T47D (cell line): ENCODE measurements around the gene UMPS.
A peak's percentile ranks its signal among the peaks of the same experiment; 100 is the strongest.
"Not testable (repeated sequence)": the region's sequence is repeated elsewhere in the genome, so short reads cannot be mapped to it uniquely, and the experiment has no call there.

ENCODE experiments used
- DNase-seq, 2 experiments: peaks; one replicate each; pipeline versions ENCODE4 v3.0.0 to v3.0.0-alpha.2; 2011 to 2012; ENCODE audit warnings: low read depth in 1 of 2, low spot score in 1 of 2
- JUND ChIP-seq: IDR thresholded peaks from 2 replicates; pipeline ENCODE4 v1.6.1; 2012; ENCODE audit warnings: low read depth
- in situ Hi-C: cut with HindIII; loops from 2 replicates; pipeline ENCODE4 v1.10.0; 2016; ENCODE audit warnings: low sequenced_read_pairs, low pct_unique_long_range_greater_than_20kb

UMPS gene

DNA sequence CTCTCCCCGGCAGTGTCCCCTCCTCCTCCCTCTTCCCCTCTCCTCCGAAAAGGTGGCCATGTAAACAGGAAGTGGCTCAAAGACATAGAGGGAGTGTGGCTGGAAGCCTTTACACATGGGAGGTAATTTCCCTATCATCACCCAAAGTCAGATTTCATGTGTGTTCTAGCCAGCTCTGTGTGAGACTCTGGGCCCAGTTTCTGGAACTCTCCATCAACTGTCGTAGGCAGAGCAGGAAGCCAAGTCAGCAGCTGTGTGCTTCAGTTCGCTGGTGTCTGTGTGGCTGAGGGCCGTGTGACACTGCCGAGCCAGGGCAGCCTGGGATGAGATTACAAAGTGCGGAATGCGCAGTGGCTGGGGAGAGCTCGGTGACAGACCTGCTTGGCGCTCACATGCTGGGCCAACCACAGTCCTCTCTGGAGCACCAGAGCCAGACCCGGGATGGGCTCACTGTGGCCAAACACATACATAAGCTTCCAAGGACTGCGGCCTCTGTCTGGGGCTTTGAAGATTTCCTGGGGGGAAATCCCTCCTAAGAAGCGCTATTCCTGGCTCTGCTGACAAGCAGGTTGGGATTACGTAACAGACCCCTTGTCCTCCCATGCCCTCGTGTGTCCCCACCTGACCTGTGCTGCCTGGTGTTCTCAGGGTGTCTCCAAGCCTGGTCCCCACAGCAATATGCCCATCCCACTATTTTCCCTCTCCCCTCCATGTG is 50.7 kb downstream of the UMPS start:
- in situ Hi-C loops, result no loop called here
- no peak for DNase-seq
- no peak for TF ChIP-seq JUND

DNA sequence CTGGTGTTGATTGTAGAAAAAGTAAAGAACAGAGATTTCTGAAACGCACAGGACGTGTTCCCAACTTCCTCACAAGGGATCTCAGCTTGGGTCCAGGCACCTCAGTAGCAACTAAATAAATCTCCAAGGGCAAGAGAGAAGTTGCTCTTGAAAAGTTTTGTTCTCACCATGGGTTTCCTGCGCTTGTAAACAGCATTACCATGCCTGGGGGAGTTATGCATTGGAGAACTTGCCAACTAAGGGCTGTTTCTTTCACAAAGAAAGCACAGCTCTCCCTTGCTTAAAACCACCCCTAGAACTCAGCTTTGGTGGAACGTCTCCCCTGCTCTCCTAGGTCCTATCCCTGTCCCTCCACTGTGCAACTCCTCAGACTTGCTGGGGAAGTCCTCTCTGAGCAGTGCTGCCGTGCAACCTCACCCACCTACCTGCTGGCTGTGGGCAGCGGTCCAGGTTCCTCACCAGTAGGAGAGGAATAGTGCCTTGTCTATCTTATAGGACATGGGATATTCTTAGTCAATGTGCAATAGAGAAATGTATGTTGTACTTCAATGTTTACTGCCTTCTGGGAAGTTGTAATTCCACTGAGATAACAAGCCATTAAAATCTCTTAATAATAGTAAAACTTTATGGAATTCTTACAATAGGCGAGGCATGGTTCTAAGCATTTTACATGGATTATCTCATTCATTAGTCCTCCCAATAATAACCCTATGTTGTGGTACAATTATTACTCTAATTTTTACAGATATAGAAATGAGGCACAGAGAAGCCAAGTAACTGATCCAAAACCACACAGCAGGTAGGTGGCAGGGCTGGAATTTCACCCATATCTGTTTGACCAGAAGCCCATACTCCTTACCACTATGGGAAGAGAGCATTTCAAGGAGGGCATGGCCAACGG is 51.5 kb downstream of the UMPS start:
- in situ Hi-C loops, result no loop called here
- no peak for TF ChIP-seq JUND
- DNase-seq, result peak in 1 of 2 experiments; percentile 24

DNA sequence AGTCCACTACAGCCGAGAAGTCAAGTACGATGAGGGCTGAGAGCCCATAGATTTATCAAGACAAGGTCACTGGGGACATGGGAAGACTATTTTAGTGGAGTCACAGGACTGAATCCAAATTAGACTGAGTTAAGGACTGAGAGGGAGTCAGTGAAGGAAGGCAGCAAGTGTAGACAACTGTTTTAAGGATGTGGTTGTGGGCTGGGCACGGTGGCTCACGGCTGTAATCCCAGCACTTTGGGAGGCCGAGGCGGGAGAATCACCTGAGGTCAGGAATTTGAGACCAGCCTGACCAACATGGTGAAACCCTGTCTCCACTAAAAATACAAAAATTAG is 52.1 kb downstream of the UMPS start:
- DNase-seq, in situ Hi-C loops: not testable (repeated sequence)

DNA sequence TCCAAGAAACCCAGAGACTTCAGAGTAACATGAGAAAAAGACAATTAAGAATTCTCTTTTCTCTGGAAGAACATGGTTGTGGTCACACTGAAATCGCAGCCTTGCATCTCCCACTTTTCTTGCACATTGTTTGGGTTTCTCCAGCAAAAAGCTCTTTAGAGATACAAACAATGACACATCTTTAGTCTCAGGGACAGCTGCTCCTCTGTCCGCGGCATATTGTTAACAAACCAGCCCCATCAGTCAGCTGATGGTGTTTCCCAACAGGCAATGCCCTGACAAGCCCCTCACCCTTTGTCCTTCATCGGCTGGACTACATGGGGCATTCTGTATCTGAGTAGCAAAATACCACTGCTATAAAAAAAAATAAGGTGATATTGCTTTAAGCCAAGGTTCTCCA is 53.4 kb downstream of the UMPS start:
- TF ChIP-seq JUND, result no peak
- no peak for DNase-seq
- in situ Hi-C loops, result no loop called here

DNA sequence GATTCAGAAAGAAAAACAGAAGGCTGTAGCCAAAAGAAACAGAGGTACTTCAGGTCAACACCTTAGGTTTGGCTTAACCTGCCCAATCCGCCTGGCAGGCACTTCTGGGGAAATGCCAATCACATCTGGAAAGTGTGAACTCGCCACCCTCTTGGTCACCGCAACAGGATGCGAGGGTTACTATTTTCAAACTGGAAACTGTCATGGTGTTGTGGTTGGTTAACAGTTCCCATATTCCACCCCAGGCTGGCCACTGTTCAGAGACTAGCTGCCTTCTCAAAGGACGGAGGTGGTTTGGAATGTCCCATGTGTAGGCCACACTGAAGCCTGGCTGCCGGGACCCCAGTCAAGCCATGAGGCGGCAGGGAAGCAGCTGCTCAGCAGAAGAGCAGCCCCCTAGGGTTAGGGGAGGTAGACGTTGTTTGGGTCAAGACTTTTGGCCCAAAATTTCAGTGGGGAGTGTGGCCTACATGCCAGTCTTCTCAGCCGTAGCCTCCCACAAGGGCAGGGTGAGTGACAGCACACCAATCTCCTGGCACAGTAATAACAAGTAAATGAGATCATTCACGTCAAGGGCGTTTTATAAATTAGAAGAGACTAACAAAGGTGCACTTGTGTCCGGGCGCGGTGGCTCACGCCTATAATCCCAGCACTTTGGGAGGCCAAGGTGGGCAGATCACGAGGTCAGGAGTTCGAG is 54.6 kb downstream of the UMPS start:
- no peak for DNase-seq

DNA sequence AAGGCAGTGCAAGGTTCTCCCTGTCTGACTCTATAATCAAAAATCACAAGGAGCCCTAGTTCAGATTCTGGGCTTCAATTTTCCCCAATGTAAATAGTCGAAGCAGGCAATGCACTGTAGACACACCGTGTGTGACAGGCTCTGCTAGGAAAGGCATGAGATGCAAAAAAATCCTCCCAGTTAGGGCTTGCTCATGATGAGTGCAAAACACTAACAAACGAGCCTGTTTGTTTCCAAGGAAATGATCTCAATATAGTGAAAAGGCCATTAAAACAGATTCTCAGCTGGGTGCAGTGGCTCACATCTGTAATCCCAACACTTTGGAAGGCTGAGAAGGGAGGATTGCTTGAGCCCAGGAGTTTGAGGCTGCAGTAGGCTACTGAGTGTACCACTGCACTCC is 55.7 kb downstream of the UMPS start:
- in situ Hi-C loops, result no loop called here
- DNase-seq, result no peak
- TF ChIP-seq JUND, result no peak

More for the DNA sequence above, 54.6 kb downstream of the UMPS start:
- TF ChIP-seq JUND, result no peak
- in situ Hi-C loops, result no loop called here

DNA sequence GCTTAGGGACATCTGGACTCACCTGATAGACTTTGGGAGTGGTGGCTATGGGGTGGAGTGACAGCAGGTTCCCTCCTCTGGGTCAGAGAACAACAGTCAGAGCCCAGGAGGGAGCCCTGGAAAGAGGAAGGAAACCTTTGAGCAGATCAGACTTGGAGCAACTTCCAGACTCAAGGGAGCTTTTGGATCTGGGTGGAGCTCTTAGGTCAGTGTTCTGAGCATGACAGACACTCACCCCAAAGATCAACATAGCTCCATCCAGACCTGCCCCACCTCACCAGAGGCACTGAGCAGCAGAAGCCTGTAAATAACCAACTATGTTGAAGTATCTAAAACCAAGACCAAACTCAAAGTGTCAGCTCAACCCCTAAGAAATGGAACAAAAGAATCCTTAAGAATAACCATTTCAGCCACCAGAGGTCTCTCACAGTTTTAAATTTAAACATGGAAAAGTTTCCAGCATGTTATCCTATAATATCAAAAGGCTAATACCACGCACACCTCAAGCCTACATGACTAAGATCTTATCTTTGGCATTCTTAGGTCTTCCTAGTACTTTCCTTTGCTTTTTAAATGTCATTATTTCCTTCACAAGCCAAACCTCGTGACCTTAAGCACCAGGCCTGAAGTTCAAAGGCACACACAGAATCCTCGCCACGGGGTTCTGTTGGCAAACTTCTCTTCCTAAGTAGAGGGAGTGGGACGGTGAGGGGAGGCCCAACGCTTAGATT is 56.4 kb downstream of the UMPS start:
- in situ Hi-C loops, result no loop called here
- peak in 1 of 2 experiments; percentile 65 for DNase-seq
- no peak for TF ChIP-seq JUND

DNA sequence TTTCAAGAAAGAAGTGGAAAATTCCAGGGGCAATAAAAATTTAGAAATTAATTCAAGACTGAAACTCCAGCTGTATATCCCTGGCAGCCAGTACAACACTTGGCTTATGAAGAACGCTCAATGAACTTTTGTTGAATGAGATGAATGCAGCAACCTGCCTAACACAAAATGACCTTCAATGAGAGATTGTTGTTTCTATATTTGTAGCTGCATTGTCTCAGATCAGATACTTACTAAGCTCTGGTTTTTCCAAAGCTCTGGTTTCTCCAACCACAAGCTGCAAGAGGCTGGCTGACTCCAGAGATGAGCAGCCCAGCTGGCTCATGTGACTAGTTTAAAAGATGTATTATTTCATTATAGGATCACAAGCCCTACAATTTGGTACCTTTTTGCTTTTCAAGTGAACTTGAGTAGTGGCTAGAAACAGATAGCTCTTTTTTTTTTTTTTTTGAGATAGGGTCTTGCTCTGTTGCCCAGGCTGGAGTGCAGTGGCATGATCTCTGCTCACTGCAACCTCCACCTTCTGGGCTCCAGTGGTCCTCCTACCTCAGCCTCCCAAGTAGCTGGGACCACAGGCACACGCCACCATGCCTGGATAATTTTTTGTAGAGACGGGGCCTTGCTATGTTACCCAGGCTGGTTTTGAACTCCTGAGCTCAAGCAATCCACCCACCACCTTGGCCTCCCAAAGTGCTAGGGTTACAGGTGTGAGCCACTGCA is 57.4 kb downstream of the UMPS start:
- no peak for TF ChIP-seq JUND
- in situ Hi-C loops, result no loop called here
- no peak for DNase-seq

DNA sequence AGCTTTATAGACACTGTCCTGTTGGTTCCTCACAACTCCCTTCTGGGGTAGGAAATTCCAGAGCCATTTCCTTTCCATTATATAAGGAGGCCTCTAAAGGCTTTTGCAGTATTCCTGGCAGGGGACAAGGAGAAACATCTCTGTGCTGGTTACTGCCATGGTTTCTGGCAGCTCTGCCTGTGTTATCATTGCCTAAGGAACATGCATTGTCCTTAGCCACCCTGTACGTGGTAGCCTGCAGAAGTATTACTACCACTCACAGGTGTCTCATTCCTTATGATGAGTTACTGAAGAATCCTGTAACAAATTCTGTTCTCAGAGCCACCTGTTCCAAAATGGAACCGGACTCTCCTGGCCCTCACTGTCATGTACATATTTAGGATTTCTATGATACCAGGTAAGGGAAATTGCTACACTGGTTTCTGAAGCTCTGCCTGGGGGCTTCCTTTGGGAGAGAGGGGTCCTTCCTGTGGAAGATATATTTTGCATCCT is 58.0 kb downstream of the UMPS start:
- in situ Hi-C loops, result no loop called here
- DNase-seq, result no peak

DNA sequence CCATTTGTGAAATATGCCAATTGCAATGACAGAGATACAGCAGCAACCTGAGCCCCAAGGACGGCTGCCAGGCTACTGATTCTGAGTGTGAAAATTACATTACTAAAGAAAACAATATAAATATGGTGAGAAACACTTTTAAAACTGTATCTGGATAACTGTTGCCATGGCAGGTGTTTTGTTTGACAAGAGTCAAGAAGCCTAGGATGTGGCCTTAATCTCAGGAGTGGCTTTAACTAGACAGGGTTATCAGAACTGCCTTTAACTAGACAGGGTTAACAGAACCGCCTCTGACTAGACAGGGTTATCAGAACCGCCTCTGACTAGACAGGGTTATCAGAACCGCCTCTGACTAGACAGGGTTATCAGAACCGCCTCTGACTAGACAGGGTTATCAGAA is 58.9 kb downstream of the UMPS start:
- in situ Hi-C loops, DNase-seq: not testable (repeated sequence)

More for the DNA sequence above, 58.0 kb downstream of the UMPS start:
- no peak for TF ChIP-seq JUND

DNA sequence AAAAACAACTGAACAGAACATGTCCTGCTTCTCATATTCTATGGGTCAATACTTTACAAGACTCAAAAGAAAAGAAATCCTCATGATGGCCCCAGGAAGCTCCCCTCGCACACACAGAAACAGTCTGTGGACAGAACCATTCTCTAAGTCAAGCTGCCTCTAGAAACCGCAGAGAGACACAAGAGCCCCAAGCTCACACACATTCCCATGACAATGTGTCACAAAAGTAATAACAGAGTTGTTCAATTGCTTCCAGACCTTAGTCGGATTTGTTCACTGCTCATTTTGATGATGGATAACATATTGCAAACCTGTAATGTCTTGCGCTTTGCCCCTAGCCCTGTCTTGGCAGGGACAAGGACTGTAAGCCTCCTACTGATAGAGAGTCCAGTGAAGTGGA is 60.9 kb downstream of the UMPS start:
- DNase-seq, result no peak
- in situ Hi-C loops, result no loop called here
- no peak for TF ChIP-seq JUND
